ENCODE data around the gene RAC2.

RAC2 gene

GRCh38 chr22:37244114-37244921 is at the start of gene RAC2:
Gene RAC2, minus strand, starts transcription at chr22:37244269. Its CDS starts 121 bp downstream, at chr22:37244148.
- DNase-seq (ENCODE audit: low spot score) = no peak

GRCh38 chr22:37293172-37293571 is 49.1 kb upstream of the RAC2 start:
- no peak for DNase-seq (ENCODE audit: low spot score)

- no peak for DNase-seq (ENCODE audit: low spot score)
Measured at GRCh38 chr22:37292641-37293040, 48.6 kb upstream of the RAC2 start.

- DNase-seq (ENCODE audit: low spot score) = no peak
Measured at GRCh38 chr22:37291559-37292298, 47.7 kb upstream of the RAC2 start.

- DNase-seq (ENCODE audit: low spot score) = no peak
Measured at GRCh38 chr22:37290737-37291136, 46.7 kb upstream of the RAC2 start.

- no peak for DNase-seq (ENCODE audit: low spot score)
Measured at GRCh38 chr22:37289156-37289735, 45.2 kb upstream of the RAC2 start.

GRCh38 chr22:37288521-37288920 is 44.5 kb upstream of the RAC2 start:
- DNase-seq (ENCODE audit: low spot score) = no peak

DNA sequence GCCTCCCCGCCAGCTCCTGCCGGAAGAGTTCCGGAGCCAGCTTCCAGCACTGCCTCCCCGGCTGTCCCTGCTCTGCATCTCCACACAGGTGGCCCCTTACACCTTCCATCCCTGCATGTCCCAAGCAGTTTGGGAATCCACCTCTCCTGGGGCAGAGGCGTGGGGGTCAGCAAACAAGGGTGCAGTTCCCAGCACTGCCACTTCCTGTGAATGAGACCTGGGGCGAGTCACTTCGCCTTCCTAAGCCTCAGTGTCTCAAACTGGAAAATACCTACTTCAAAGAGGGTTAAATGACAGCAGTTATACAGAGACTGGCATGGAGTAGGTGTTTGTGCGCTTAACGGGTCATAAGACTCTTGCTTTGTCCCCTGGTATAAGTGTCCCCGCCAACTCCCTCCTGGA is 43.5 kb upstream of the RAC2 start:
- DNase-seq (ENCODE audit: low spot score) = no peak

GRCh38 chr22:37285937-37286336 is 41.9 kb upstream of the RAC2 start:
- no peak for DNase-seq (ENCODE audit: low spot score)

DNA sequence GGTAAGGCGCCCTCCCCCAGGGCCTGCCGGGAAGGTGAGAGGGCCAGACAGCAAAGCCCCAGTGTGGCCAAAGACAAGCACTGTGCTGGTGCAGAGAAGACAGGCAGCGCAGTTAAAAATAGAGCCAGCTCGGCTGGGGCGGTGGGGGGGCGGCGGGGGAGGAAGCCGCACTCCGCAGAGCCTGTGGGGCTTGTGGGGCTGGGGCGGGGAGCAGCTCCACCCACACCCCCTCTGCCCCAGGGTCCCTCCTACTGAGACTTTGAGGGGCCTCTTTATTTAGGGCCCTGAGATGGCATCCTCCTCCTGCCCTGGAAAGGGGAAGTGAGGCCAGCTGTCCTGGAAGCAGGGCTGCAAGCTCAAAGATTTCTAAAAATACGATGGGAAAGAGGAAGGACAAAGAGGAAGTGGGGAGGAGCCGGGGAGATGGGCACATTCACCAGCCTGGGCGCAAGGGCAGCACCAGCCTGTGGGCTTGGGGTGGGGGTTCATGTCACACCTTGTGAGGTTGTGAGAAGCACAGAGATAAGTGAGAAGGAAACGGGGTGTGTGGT is 40.8 kb upstream of the RAC2 start:
- DNase-seq (ENCODE audit: low spot score) = no peak

- no peak for DNase-seq (ENCODE audit: low spot score)
Measured at GRCh38 chr22:37284126-37284804, 40.2 kb upstream of the RAC2 start.

GRCh38 chr22:37283393-37283937 is 39.4 kb upstream of the RAC2 start:
- no peak for DNase-seq (ENCODE audit: low spot score)

DNA sequence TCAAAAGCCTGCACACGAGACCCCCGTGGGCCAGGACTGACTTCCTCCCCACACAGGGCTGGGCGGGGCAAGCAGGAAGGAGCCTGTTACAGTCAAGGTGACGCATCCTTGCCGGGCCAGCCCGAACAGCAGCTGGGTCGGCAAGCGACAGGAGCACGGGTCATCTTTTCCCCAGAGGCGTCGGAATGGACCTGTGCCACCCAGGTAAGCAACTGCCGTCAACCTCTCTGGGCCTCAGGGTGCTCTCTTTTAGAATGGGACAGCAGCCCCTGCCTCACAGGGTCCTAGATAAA is 38.3 kb upstream of the RAC2 start, which contains the start of gene CYTH4:
CYTH4 (plus strand) TSS at position 124 of the 293 bp plus-strand sequence; CDS start at position 186, 62 bp downstream.
- no peak for DNase-seq (ENCODE audit: low spot score)

GRCh38 chr22:37281646-37282384 is 37.7 kb upstream of the RAC2 start:
- no peak for DNase-seq (ENCODE audit: low spot score)

DNA sequence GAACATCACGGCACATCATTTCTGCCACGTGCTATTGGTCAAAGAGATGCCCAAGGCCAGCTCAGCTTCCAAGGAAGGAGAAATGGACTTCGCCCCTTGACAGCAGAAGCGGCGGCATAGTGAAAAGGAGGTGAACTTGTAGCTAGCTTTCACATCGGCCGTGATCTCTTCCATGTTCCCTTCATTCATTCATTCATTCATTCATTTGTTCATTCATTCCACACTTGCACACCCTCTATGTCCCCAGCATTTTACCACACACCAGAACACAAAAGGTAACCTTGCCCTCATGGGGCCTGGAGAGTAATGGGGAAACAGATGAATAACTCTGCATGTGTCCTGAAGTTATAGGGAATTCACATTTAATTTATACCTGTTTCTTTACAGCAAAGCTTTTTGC is 37.1 kb upstream of the RAC2 start:
- no peak for DNase-seq (ENCODE audit: low spot score)

DNA sequence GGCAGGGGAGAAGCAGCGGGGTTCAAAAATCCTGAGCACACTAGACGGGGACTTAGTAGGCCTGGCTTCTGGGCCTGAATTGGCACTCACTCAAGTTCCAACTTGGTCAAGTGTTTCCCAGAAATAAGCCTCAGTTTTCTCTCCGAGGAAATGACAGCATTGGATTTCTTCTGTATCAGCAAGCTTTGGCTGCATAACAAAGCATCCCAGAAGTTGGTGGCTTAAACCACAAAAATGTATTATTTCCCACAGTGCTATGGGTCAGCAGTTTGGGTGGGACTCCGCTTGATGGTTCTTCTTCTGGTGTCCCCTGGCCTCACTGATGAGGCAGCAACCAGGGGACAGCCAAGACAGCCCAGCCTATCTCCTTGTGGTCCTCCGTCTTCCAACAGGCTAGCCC is 36.6 kb upstream of the RAC2 start:
- no peak for DNase-seq (ENCODE audit: low spot score)

- no peak for DNase-seq (ENCODE audit: low spot score)
Measured at GRCh38 chr22:37279331-37280181, 35.5 kb upstream of the RAC2 start.

DNA sequence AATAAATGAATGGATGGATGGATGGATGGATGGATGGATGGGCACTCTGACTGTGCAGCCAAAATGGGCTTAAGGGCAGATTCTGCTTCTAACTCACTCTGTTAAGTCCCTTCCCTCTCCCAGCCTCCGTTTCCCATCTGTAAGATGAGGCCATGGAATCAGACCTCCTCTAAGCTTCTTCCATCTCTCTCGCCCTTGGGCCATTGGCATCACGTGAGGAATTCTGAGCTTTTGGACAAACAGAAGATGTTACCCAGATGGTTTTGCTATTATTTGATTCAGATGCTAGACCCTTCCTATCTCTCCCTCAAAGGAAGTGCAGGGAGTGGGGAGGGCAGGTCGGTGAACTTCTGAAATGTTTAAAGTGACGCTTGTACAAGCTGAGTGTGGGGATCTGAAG is 34.2 kb upstream of the RAC2 start:
- DNase-seq (ENCODE audit: low spot score) = no peak

- no peak for DNase-seq (ENCODE audit: low spot score)
Measured at GRCh38 chr22:37277384-37277783, 33.3 kb upstream of the RAC2 start.

DNA sequence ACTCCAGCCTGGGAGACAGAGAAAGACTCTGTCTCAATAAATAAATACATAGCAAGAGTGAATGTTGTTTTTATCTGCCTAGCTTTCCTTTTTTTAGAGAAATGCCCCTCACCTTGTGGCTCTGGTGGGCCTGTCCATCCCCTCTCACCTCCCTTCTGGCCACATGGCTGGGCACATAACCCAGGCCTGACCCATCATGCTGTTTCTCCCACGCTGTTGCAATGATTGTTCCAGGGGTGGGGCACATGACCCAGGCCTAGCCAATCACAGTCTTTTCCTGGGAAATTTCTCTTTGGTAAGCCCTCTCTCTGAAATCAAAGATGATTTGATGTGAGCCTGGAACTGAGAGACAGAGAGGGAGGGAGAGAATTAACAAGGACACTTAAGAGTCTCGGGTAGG is 32.7 kb upstream of the RAC2 start:
- no peak for DNase-seq (ENCODE audit: low spot score)
